Measurements from ENCODE around the gene STAT5B. TPM values are rescaled to one million over a fixed set of nuclear protein-coding genes. Genes with fewer than 3 reads are reported as not detected.
"Not testable (repeated sequence)": the region's sequence is repeated elsewhere in the genome, so short reads cannot be mapped to it uniquely, and the experiment has no call there.

STAT5B gene
- total and polyA plus RNA-seq, 2 of the 13 experiments (the other 11 are each of a cell fraction or from before 2014, with no cell fraction given), result 21.0 to 42.8 TPM

DNA sequence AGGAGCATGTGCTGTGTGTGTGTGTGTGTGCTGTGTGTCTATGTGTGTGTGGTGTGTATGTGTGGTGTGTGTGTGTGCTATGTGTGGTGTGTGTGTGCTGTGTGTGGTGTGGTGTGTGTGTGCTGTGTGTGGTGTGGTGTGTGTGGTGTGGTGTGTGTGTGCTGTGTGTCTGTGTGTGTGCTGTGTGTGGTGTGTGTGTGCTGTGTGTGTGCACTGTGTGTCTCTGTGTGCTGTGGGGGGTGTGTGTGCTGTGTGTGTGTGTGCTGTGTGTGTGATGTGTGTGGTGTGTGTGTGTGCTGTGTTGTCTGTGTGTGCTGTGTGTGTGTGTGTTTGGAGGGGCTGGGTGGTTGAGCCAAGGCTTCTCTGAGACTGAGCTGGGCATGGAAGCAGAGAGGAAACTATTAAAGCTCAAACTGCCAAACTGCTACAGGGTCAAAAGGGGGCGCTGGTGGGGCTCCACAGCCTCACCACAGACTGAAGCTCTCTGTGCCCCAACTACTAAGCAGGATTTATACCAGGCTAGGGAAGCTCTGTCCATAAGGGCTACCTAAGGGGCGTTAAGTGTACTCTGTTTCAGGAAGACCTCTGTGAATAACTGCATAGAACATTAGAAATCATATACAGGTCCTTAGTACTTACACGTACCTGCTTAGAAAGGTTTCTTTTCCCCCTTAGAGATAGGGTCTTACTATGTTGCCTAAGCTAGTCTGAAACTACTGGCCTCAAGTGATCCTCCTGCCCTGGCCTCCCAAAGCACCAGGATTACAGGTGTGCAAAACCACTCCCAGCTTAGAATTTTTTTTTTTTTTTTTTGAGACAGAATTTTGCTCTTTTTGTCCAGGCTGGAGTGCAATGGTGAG lies 54.1 kb downstream of the STAT5B start (continued):
- TF ChIP-seq JUNB (CRISPR knock-in tag; IDR thresholded peaks at IDR 0.05; ENCODE audit: borderline replicate concordance) (peak; percentile 27; the same call in 1 of the 2 replicates), ZNF274 (CRISPR knock-in tag; IDR thresholded peaks at IDR 0.05) (peak; percentile 43; the same call in 1 of the 2 replicates), STAG1 (CRISPR knock-in tag; IDR thresholded peaks at IDR 0.05) (peak; percentile 73), ZNF292 (CRISPR knock-in tag; IDR thresholded peaks at IDR 0.05; ENCODE audit: borderline replicate concordance, low read depth) (peak; percentile 18; the same call in 1 of the 2 replicates), MATR3 (CRISPR knock-in tag; IDR thresholded peaks at IDR 0.05) (no peak), ZNF615 (CRISPR knock-in tag; IDR thresholded peaks at IDR 0.05; ENCODE audit: borderline replicate concordance) (0 out of 2 replicates have a peak, but pooled peaks have one; percentile 36)
- TF ChIP-seq, protein P1, sequence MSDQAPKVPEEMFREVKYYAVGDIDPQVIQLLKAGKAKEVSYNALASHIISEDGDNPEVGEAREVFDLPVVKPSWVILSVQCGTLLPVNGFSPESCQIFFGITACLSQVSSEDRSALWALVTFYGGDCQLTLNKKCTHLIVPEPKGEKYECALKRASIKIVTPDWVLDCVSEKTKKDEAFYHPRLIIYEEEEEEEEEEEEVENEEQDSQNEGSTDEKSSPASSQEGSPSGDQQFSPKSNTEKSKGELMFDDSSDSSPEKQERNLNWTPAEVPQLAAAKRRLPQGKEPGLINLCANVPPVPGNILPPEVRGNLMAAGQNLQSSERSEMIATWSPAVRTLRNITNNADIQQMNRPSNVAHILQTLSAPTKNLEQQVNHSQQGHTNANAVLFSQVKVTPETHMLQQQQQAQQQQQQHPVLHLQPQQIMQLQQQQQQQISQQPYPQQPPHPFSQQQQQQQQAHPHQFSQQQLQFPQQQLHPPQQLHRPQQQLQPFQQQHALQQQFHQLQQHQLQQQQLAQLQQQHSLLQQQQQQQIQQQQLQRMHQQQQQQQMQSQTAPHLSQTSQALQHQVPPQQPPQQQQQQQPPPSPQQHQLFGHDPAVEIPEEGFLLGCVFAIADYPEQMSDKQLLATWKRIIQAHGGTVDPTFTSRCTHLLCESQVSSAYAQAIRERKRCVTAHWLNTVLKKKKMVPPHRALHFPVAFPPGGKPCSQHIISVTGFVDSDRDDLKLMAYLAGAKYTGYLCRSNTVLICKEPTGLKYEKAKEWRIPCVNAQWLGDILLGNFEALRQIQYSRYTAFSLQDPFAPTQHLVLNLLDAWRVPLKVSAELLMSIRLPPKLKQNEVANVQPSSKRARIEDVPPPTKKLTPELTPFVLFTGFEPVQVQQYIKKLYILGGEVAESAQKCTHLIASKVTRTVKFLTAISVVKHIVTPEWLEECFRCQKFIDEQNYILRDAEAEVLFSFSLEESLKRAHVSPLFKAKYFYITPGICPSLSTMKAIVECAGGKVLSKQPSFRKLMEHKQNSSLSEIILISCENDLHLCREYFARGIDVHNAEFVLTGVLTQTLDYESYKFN (CRISPR knock-in tag; conservative IDR thresholded peaks at IDR 0.05), result no peak

DNA sequence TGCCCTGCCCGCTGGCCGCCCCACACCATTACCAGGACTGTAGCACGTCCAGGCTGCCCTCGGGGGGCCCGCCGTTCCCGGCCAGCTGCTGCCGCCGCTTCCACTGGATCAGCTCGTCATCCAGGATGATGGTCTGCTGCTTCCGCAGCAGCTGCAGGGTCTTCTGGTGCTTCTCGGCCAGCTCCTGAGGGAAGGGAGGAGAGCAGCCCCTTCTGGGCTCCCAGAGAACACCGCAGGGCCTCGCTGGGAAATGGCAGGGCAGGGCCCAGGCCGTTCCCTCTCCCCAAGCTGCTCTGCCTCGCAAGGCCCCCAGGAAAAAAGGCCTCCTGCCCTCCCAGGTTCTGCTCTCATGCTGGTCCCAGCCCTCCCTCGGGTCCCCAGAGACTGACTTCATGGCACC lies 56.9 kb downstream of the STAT5B start:
- intact Hi-C loops (cut with micrococcal nuclease; ENCODE audit: unreplicated experiment); H2AFZ ChIP-seq (ENCODE audit: low read length); H3K9ac ChIP-seq (ENCODE audit: insufficient read depth, low read depth, low read length); H3K9me3 ChIP-seq (ENCODE audit: low read length); DNase-seq (ENCODE audit: low spot score); H3K4me2 ChIP-seq (ENCODE audit: low read depth, low read length); FAIRE-seq; H4K20me1 ChIP-seq (ENCODE audit: insufficient read depth, low read length); BruUV-seq (replicated peaks); H3K79me2 ChIP-seq (ENCODE audit: insufficient read depth, low read length); in situ Hi-C loops (cut with HindIII; ENCODE audit: extremely low pct_ligation_motif_present, low pct_unique_long_range_greater_than_20kb); H3K27me3 ChIP-seq (ENCODE audit: control insufficient read depth in 1 of 2, insufficient read depth in 2 of 2, low read length in 2 of 2); H3K4me1 ChIP-seq (ENCODE audit: insufficient read depth, low read length); H3K4me3 ChIP-seq (replicated peaks in 1 of 3; ENCODE audit: insufficient read depth in 1 of 3, low read depth in 2 of 3, low read length in 3 of 3); CTCF ChIA-PET (ENCODE audit: low intra/inter-chr PET ratio, low total read pairs); H3K27ac ChIP-seq (ENCODE audit: extremely low read length, insufficient read depth, low read length); POLR2A ChIA-PET: not testable (repeated sequence)
- WGBS (ENCODE audit: low lambda C conversion rate), result no CpG with 5 or more reads among the region's 17 CpGs
- ATAC-seq, result peak; percentile 41
- H3K36me3 ChIP-seq (replicated peaks in 1 of 2; ENCODE audit: control insufficient read depth in 1 of 2, insufficient read depth in 2 of 2, low read length in 2 of 2), result peaks cover 26 to 41% of the 10 kb centered on the region in 2 experiments
